ENCODE results near the gene AGBL1.

Gene AGBL1

GRCh38 chr15:86556396-86557017, 476.8 kb downstream of the AGBL1 start:
- Histone ChIP-seq H3K9me3 (ENCODE audit: insufficient read depth, low read length) (no peaks in the 10 kb centered on the region), H3K9me2 (replicated peaks; ENCODE audit: insufficient read depth, low read length) (no peaks in the 10 kb centered on the region), H3K79me2 (ENCODE audit: insufficient read depth, low read length) (no peaks in the 10 kb centered on the region), H3K9ac (ENCODE audit: low read length) (no peak overlapping the region), H3K27ac (ENCODE audit: low read depth, low read length) (no peak overlapping the region), H3K36me3 (ENCODE audit: low read length) (no peaks in the 10 kb centered on the region), H3K4me2 (ENCODE audit: low read depth, low read length, poor library complexity, severe bottlenecking) (no peak overlapping the region), H3F3A (ENCODE audit: insufficient read depth) (no peaks in the 10 kb centered on the region), H2AFZ (ENCODE audit: low read depth, low read length, severe bottlenecking) (no peak overlapping the region), H3K27me3 (ENCODE audit: low read length) (no peaks in the 10 kb centered on the region), H3K4me3 (ENCODE audit: insufficient read depth, low read length, poor library complexity, severe bottlenecking) (no peak overlapping the region), H4K20me1 (ENCODE audit: low read depth, low read length) (no peaks in the 10 kb centered on the region)
- no peak for TF ChIP-seq EZH2phosphoT487 (conservative IDR thresholded peaks at IDR 0.05; ENCODE audit: low read length)
- TF ChIP-seq, protein P1, sequence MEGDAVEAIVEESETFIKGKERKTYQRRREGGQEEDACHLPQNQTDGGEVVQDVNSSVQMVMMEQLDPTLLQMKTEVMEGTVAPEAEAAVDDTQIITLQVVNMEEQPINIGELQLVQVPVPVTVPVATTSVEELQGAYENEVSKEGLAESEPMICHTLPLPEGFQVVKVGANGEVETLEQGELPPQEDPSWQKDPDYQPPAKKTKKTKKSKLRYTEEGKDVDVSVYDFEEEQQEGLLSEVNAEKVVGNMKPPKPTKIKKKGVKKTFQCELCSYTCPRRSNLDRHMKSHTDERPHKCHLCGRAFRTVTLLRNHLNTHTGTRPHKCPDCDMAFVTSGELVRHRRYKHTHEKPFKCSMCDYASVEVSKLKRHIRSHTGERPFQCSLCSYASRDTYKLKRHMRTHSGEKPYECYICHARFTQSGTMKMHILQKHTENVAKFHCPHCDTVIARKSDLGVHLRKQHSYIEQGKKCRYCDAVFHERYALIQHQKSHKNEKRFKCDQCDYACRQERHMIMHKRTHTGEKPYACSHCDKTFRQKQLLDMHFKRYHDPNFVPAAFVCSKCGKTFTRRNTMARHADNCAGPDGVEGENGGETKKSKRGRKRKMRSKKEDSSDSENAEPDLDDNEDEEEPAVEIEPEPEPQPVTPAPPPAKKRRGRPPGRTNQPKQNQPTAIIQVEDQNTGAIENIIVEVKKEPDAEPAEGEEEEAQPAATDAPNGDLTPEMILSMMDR (IDR thresholded peaks at IDR 0.05; ENCODE audit: insufficient read depth, low read length, poor library complexity, severe bottlenecking) = no peak

- Histone ChIP-seq H3K4me2 (ENCODE audit: low read depth, low read length, poor library complexity, severe bottlenecking) (no peak overlapping the region), H3K36me3 (ENCODE audit: low read length) (no peaks in the 10 kb centered on the region), H3K4me3 (ENCODE audit: insufficient read depth, low read length, poor library complexity, severe bottlenecking) (no peak overlapping the region), H4K20me1 (ENCODE audit: low read depth, low read length) (no peaks in the 10 kb centered on the region), H3K27me3 (ENCODE audit: low read length) (no peaks in the 10 kb centered on the region), H3K79me2 (ENCODE audit: insufficient read depth, low read length) (no peaks in the 10 kb centered on the region), H3K9me3 (ENCODE audit: insufficient read depth, low read length) (no peaks in the 10 kb centered on the region), H3K27ac (ENCODE audit: low read depth, low read length) (no peak overlapping the region), H3F3A (ENCODE audit: insufficient read depth) (no peaks in the 10 kb centered on the region), H3K9ac (ENCODE audit: low read length) (no peak overlapping the region), H2AFZ (ENCODE audit: low read depth, low read length, severe bottlenecking) (no peak overlapping the region), H3K9me2 (replicated peaks; ENCODE audit: insufficient read depth, low read length) (no peaks in the 10 kb centered on the region)
- TF ChIP-seq, protein P1 (IDR thresholded peaks at IDR 0.05; ENCODE audit: insufficient read depth, low read length, poor library complexity, severe bottlenecking) = no peak
- TF ChIP-seq EZH2phosphoT487 (conservative IDR thresholded peaks at IDR 0.05; ENCODE audit: low read length) = no peak
Observed at GRCh38 chr15:86557018-86557550, 477.4 kb downstream of the AGBL1 start.

DNA sequence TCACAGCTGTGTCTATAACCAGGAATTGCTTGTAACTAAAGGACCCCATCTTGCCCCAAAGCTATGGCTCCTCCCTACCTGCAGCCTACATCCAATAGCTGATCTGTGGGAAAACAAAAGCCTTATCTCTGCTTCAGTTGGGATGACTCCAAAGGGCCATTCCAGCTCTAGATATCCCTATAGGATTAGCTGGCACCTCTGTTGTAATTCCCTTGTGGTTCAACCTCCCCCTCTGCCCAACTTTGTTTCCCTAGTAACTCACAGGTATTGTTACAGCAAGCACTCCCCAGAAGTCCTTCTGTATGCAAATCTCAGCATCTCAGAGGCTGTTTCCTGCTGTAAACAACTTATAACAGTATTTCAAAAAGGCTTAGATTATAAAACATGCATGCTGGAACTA, 478.6 kb downstream of the AGBL1 start:
- Histone ChIP-seq H3K9me3 (ENCODE audit: insufficient read depth, low read length) (no peaks in the 10 kb centered on the region), H3F3A (ENCODE audit: insufficient read depth) (no peaks in the 10 kb centered on the region), H4K20me1 (ENCODE audit: low read depth, low read length) (no peaks in the 10 kb centered on the region), H3K27ac (ENCODE audit: low read depth, low read length) (no peak overlapping the region), H3K27me3 (ENCODE audit: low read length) (no peaks in the 10 kb centered on the region), H3K9me2 (replicated peaks; ENCODE audit: insufficient read depth, low read length) (no peaks in the 10 kb centered on the region), H3K4me2 (ENCODE audit: low read depth, low read length, poor library complexity, severe bottlenecking) (no peak overlapping the region), H2AFZ (ENCODE audit: low read depth, low read length, severe bottlenecking) (no peak overlapping the region), H3K9ac (ENCODE audit: low read length) (no peak overlapping the region), H3K79me2 (ENCODE audit: insufficient read depth, low read length) (no peaks in the 10 kb centered on the region), H3K4me3 (ENCODE audit: insufficient read depth, low read length, poor library complexity, severe bottlenecking) (no peak overlapping the region), H3K36me3 (ENCODE audit: low read length) (no peaks in the 10 kb centered on the region)
- TF ChIP-seq EZH2phosphoT487 (conservative IDR thresholded peaks at IDR 0.05; ENCODE audit: low read length) = no peak
- TF ChIP-seq, protein P1 (IDR thresholded peaks at IDR 0.05; ENCODE audit: insufficient read depth, low read length, poor library complexity, severe bottlenecking) = no peak

Data from SU-DHL-6 (cell line).